Measurements from ENCODE around the gene PUDP.
"Not testable (repeated sequence)": the region's sequence is repeated elsewhere in the genome, so short reads cannot be mapped to it uniquely, and the experiment has no call there.

Gene PUDP

DNA sequence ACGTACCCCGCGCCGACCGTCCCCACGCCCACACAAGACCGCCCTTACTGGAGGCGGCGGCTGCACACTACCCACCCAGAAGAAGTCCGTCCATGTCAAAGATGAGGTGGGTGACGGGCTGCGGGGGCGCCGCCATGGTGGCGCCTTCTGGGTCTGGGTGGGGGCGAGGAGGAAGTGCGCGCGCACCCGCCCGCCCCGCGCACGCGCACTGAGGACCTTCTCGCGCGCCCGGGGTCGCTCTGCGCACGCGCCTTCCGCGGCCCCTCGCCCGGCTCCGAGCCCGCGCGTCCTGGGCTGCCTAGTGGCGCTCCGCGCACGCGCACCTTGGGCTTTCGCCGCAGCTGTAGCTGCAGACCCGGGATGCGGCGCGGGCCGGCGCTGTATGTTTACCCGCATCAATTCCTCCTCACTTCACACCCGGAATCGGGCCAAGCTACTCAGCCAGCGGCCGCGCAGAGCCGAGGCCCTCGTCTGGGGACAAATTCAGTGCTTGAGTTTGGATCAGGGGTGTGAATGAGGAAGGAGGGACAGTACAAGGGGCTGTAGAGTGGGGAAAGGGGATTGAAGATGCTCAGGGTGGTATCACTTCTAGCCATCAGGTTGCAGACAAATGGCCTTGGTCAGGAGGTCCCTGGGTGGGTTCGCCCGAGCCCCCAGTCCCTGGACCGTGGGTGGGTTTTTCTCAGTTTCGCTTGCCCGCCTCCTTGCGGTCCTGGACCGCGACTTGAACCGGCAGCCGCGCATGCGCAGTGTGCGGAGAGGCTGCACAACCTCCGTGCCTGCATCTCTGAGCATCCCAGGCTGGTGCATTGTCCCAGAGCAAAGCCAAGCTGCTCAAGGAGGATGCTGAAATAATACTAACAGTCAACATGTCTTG lies at the start of gene PUDP:
PUDP (minus strand) TSS at position 176 of the 877 bp plus-strand sequence; CDS start at position 136, 40 bp downstream.
- Mint-ChIP-seq H3K27ac (peak within 1 kb of the TSS; percentile 86), H3K27me3 (ENCODE audit: low read depth) (no peaks in the 10 kb centered on the region), H3K9me3 (no peaks in the 10 kb centered on the region), H3K4me1 (ENCODE audit: low read depth) (peaks cover 9% of the 10 kb centered on the region), H3K36me3 (ENCODE audit: low read depth) (peaks cover 2% of the 10 kb centered on the region), H3K4me3 (peak within 1 kb of the TSS; percentile 81)

DNA sequence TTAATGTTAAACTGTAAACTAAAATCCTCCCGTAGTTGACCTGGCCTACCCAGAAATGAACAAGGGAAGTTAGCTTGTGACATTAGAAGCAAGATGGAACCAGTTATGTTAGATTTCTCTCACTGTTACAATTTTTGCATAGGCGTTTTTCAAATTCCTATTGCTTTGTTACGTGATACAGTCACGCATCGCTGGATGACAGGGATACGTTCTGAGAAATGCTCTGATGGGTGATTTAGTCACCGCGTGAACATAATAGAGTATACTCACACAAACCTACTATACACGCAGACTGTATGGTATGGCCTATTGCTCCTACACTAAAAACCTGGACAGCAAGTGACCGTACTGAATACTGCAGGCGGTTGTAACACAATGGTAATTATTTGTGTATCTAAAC lies 46.7 kb upstream of the PUDP start:
- Mint-ChIP-seq H3K9me3 (no peaks in the 10 kb centered on the region), H3K4me3 (no peak overlapping the region), H3K36me3 (ENCODE audit: low read depth) (no peaks in the 10 kb centered on the region), H3K4me1 (ENCODE audit: low read depth) (no peaks in the 10 kb centered on the region), H3K27ac (no peak overlapping the region), H3K27me3 (ENCODE audit: low read depth) (no peaks in the 10 kb centered on the region)

DNA sequence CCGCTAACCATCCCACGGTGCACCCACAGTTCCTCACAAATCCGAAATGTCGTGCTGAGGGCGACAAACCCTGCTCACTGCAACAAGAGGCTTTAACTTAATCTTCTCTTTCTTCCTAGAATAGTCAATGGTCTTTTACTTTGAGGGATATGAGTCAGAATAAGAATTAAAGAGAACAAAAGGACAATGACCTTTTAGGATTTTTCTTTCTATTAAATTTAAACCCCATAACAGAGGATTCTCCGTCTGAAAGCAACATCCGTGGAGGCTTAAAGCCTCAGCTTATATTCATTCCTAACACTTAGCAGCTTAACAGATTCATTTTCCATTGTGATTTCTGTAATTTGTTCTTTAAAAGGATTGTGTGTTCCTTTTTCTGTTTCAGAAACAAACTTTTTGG lies 44.9 kb upstream of the PUDP start:
- Mint-ChIP-seq H3K27me3 (ENCODE audit: low read depth) (no peaks in the 10 kb centered on the region), H3K36me3 (ENCODE audit: low read depth) (no peaks in the 10 kb centered on the region), H3K27ac (no peak overlapping the region), H3K4me1 (ENCODE audit: low read depth) (no peaks in the 10 kb centered on the region), H3K4me3 (no peak overlapping the region), H3K9me3 (no peaks in the 10 kb centered on the region)

DNA sequence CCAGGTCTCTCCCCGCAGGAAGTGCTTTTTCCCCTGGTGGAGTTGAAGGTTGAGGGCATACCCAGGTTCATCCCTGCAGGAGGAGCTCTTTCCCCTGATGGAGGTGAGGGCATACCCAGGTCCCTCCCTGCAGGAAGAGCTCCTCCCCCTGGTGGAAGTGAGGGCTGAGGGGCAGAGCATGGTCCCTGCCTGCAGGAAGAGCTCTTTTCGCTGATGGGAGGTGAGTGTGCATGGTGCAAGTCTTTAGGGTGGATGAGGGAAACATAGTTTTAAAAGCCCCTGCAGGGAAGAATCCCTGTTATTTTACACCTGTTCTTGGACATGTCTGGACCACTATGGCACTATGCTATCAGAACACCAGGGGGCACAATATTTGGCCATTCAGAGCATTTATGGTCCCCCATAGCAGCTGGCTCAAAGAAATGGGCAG lies 43.7 kb upstream of the PUDP start:
- Mint-ChIP-seq H3K4me1 (ENCODE audit: low read depth) (no peaks in the 10 kb centered on the region), H3K4me3 (no peak overlapping the region), H3K27ac (no peak overlapping the region), H3K27me3 (ENCODE audit: low read depth) (no peaks in the 10 kb centered on the region), H3K9me3 (no peaks in the 10 kb centered on the region), H3K36me3 (ENCODE audit: low read depth) (no peaks in the 10 kb centered on the region)

DNA sequence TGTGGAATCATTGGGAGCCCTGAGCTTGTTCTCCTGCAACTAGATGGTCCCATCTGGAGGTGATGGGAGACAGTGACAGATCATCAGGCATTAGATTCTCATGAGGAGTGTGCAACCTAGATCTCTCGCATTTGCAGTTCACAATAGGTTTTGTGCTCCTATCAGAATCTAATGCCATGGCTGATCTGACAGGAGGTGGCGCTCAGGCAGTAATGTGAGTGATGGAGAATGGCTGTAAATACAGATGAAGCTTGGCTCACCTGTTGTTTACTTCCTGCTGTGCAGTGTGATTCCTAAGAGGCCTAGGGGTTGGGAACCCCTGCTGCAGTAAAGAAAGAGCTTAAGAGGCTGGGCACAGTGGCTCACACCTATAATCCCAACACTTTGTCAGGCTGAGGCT lies 42.2 kb upstream of the PUDP start:
- Mint-ChIP-seq H3K9me3 (no peaks in the 10 kb centered on the region), H3K27ac (no peak overlapping the region), H3K4me1 (ENCODE audit: low read depth) (no peaks in the 10 kb centered on the region), H3K36me3 (ENCODE audit: low read depth) (no peaks in the 10 kb centered on the region), H3K4me3 (no peak overlapping the region), H3K27me3 (ENCODE audit: low read depth) (no peaks in the 10 kb centered on the region)

DNA sequence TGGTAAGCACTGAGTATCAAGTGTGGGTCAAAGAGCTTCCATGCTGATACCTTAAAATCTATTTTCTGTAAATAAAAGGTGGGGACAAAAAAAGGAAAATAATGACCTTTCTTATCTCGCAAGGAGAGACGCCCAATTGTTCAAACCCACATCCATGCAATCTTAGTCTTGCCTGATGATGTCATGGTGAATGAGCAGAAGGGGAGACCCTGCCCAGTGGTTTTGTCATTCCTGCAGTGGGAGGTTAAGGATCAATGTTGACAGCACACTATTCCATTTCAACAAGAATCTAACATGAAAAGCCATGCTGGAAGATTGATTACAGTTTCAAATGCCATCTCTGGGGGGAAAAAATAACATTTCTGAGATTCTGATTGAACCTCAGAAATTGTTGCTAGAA lies 40.7 kb upstream of the PUDP start:
- H3K4me3 Mint-ChIP-seq = no peak overlapping the region

DNA sequence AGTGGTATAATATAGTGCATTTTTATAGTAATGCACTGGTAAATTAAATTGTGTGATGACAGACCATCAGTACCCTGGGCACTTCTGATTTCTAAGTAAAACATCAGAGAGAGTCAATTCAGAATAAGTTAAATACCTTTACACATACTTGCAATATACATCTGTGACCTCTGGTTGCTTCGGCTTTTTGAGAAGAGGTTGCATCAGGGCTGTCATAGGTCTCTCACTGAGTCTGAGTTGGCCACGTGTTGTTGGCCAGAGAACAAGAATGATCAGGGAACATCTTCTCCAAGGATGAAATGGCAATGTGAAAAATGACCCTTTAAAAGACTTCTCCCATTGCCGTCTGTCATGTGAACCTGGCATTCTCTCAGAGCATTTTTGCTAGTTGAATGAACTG lies 36.9 kb upstream of the PUDP start:
- Mint-ChIP-seq H3K27me3 (ENCODE audit: low read depth) (no peaks in the 10 kb centered on the region), H3K4me1 (ENCODE audit: low read depth) (no peaks in the 10 kb centered on the region), H3K4me3 (no peak overlapping the region), H3K9me3 (no peaks in the 10 kb centered on the region), H3K27ac (no peak overlapping the region), H3K36me3 (ENCODE audit: low read depth) (no peaks in the 10 kb centered on the region)

More for the DNA sequence above, 40.7 kb upstream of the PUDP start:
- Mint-ChIP-seq H3K27ac (no peak overlapping the region), H3K27me3 (ENCODE audit: low read depth) (no peaks in the 10 kb centered on the region), H3K36me3 (ENCODE audit: low read depth) (no peaks in the 10 kb centered on the region), H3K9me3 (no peaks in the 10 kb centered on the region), H3K4me1 (ENCODE audit: low read depth) (no peaks in the 10 kb centered on the region)

DNA sequence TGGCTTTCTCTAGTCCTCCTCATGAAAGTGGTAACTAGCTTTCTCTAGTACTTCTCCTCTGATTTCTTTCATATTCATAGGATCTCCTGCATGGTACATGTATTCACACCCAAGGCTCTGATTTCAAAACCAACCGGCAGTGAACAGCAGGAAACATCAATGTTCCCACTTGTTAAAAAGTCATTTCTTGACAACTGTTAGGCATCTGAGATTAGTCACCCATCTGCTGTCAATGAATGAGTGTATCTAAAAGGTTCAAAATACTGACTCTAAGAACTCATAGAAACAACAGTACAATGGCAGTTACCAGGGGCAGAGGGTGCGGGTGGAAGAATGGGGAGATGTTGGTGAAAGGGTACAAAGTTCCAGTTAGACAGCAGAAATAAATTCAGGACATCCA lies 31.5 kb upstream of the PUDP start:
- Mint-ChIP-seq H3K4me1 (ENCODE audit: low read depth) (no peaks in the 10 kb centered on the region), H3K9me3 (no peaks in the 10 kb centered on the region), H3K36me3 (ENCODE audit: low read depth) (no peaks in the 10 kb centered on the region), H3K4me3 (no peak overlapping the region), H3K27me3 (ENCODE audit: low read depth) (no peaks in the 10 kb centered on the region), H3K27ac (no peak overlapping the region)

DNA sequence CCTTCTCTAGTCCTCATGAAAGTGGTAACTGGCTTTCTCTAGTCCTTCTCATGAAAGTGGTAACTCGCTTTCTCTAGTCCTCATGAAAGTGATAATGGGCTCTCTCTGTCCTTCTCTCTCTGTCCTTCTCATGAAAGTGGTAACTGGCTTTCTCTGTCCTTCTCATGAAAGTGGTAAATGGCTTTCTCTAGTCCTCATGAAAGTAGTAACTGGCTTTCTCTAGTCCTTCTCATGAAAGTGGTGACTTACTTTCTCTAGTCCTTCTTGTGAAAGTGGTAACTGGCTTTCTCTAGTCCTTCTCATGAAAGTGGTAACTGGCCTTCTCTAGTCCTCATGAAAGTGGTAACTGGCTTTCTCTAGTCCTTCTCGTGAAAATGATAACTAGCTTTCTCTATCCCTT lies 30.9 kb upstream of the PUDP start:
- not testable (repeated sequence) for H3K36me3 Mint-ChIP-seq (ENCODE audit: low read depth); H3K4me3 Mint-ChIP-seq; H3K27ac Mint-ChIP-seq; H3K9me3 Mint-ChIP-seq; H3K4me1 Mint-ChIP-seq (ENCODE audit: low read depth); H3K27me3 Mint-ChIP-seq (ENCODE audit: low read depth)

DNA sequence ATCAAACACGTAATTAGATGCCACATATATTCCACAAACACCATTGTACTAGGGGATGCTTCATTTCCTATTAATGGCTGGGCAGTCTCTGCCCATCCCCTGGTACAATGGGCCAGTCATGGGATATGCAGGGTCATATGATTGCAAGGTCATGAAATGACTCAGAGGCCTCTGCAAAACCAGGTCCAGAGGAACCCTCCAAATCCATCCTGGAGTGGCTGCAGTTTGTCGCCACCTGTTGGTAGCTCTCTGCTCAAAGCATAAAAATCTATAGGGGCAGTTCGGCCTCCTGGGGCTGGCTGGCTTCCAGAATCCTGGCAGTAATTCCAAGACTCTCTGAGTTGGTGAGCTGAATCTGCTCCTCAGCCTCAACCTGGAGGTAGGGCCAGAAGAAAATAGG lies 22.9 kb upstream of the PUDP start:
- Mint-ChIP-seq H3K9me3 (no peaks in the 10 kb centered on the region), H3K27me3 (ENCODE audit: low read depth) (no peaks in the 10 kb centered on the region), H3K4me3 (no peak overlapping the region), H3K4me1 (ENCODE audit: low read depth) (no peaks in the 10 kb centered on the region), H3K27ac (no peak overlapping the region), H3K36me3 (ENCODE audit: low read depth) (no peaks in the 10 kb centered on the region)

DNA sequence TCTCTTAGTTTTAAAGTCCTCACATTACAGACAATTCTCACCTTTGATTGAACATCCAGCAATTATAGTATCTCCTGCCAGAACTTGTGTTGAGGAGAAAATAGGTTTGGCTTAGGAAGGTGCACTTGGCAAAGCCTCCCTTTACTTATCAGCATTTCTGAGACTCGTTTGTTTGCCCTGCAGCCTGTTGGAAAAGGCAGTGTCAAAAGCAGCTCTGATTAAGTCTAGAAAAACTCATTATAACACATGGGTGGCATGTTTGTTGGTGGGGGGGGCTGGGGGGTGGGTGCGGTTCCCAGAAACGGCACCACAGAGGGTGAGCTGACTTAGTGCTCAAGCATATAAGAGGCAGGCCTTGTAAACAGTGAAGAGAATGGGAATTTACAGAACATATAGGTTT lies 21.7 kb upstream of the PUDP start:
- Mint-ChIP-seq H3K9me3 (no peaks in the 10 kb centered on the region), H3K4me3 (no peak overlapping the region), H3K4me1 (ENCODE audit: low read depth) (no peaks in the 10 kb centered on the region), H3K27me3 (ENCODE audit: low read depth) (no peaks in the 10 kb centered on the region), H3K27ac (no peak overlapping the region), H3K36me3 (ENCODE audit: low read depth) (no peaks in the 10 kb centered on the region)

DNA sequence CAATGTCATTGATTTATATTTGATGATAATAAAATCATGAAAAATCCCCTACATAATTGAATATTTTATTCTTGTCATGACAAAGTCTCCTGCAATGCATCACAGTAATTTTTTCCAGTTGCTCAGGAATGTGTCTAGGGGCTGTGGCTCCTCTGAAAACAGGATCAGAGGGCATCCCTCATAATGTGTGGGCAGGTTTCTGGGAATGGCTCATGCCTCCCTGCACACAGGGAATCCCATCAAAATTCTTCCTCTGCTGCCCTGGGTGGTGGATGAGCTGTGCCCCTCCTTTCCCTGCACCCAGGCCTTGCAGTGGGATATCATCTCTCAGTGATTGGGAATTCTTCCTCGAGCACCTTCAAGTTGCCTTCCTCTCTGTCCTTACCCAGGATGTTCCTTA lies 20.4 kb upstream of the PUDP start:
- no peaks in the 10 kb centered on the region for H3K4me1 Mint-ChIP-seq (ENCODE audit: low read depth)
- no peaks in the 10 kb centered on the region for H3K9me3 Mint-ChIP-seq
- H3K36me3 Mint-ChIP-seq (ENCODE audit: low read depth) = no peaks in the 10 kb centered on the region
- H3K27me3 Mint-ChIP-seq (ENCODE audit: low read depth) = no peaks in the 10 kb centered on the region
- H3K27ac Mint-ChIP-seq = no peak overlapping the region
- H3K4me3 Mint-ChIP-seq = no peak overlapping the region

DNA sequence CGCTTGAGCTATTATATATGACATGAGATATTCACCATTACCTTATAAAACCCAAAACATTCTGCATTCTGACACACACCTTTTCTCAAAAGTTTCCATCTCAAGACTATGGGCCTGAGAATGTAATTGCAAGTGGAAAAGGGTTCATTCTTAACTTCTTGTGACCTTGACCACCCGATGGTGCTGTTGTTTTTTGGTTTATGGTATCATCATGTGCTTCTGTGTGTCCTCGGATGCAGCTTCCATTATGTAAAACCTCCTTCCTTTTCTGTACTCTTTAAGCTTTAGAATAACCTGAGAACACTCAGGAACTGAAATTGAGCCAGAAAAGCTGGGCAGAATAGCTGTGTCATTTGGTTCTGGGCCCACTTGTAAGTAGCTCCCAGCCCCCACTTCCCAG lies 16.2 kb upstream of the PUDP start:
- no peak overlapping the region for H3K4me3 Mint-ChIP-seq
- H3K27ac Mint-ChIP-seq = no peak overlapping the region
- no peaks in the 10 kb centered on the region for H3K27me3 Mint-ChIP-seq (ENCODE audit: low read depth)
- H3K4me1 Mint-ChIP-seq (ENCODE audit: low read depth) = no peaks in the 10 kb centered on the region
- H3K36me3 Mint-ChIP-seq (ENCODE audit: low read depth) = no peaks in the 10 kb centered on the region
- no peaks in the 10 kb centered on the region for H3K9me3 Mint-ChIP-seq

DNA sequence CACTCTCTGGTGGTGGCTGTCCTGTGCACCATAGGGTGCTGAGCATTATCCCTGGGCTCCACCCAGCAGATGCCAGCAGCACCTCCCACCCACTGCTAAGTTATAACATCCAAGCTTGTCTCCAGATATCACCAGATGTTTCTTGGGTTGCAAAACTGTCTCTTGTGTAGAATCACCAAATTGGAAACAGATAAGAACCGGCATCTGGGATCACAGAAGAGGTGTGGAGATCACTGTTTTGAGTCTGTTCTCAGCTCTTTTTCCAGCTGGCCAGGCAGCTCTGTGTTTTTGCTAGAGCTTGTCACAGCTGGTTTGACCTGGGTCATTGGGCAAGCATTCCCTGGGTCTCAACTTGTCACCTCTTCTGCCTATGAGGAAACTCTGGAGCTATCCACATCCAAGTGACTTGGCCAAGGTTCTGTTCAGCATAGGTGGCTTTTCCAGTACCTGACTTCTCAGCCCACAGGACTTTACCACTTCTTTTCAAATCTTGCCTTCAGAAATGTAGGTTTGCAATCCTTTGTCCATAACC lies 15.3 kb upstream of the PUDP start:
- Mint-ChIP-seq H3K27ac (no peak overlapping the region), H3K4me1 (ENCODE audit: low read depth) (no peaks in the 10 kb centered on the region), H3K9me3 (no peaks in the 10 kb centered on the region), H3K27me3 (ENCODE audit: low read depth) (no peaks in the 10 kb centered on the region), H3K36me3 (ENCODE audit: low read depth) (no peaks in the 10 kb centered on the region), H3K4me3 (no peak overlapping the region)

DNA sequence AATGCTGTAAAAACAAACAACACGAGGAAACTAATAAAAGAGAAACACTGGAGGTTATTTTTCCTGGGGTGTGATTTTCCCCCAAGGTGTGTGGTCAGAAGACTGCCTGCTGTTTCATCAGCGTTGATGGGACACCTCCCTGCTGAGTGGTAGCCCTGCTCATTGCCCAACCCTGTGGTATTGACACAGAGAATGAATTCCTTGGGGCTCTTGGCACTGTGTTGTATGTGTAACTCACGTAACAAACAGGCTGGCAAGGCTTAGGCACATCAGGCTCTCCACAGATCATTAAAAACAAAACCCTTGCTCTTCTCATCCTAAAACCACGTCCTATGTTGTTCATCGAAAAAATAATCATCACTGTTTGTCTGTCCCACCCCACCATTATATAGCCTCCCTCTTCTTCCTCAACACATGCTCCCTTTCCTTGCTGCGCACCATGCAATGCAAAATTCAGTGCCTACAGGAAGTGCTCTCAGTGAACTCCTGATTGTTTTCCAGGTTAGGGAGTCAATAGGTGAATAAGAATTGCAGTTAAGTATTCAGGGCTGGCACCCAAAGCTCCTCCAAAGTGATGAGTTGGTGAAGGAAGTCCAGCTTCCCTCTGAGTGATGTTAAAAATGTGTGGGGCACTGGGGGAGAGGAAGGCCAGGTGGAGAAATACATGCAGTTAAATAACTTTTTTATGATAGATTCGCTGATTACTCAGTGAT lies 11.4 kb upstream of the PUDP start:
- H3K27me3 Mint-ChIP-seq (ENCODE audit: low read depth) = no peaks in the 10 kb centered on the region
- H3K4me3 Mint-ChIP-seq = no peak overlapping the region
- no peaks in the 10 kb centered on the region for H3K36me3 Mint-ChIP-seq (ENCODE audit: low read depth)
- no peaks in the 10 kb centered on the region for H3K9me3 Mint-ChIP-seq
- no peaks in the 10 kb centered on the region for H3K4me1 Mint-ChIP-seq (ENCODE audit: low read depth)
- no peak overlapping the region for H3K27ac Mint-ChIP-seq
